Measurements from ENCODE around the gene CAPN3. TPM values are rescaled to one million over a fixed set of nuclear protein-coding genes. Genes with fewer than 3 reads are reported as not detected.

Gene CAPN3
- total RNA-seq, 1 donor from 2014 or later, result 23.8 TPM

GRCh38 chr15:42345504-42345903 lies 13.8 kb upstream of the CAPN3 start:
- Mint-ChIP-seq H3K27me3 (no peaks in the 10 kb centered on the region), H3K4me3 (no peak overlapping the region), H3K36me3 (ENCODE audit: low read depth) (peaks cover 84% of the 10 kb centered on the region), H3K4me1 (no peaks in the 10 kb centered on the region), H3K9me3 (no peaks in the 10 kb centered on the region), H3K27ac (no peak overlapping the region)
- intact Hi-C loops (cut with micrococcal nuclease), result no loop called here
- ChIA-PET CTCF (no interaction called here), POLR2A (no interaction called here)
- ATAC-seq (ENCODE audit: low read depth) (no peak), DNase-seq (no peak)
- TF ChIP-seq CTCF (IDR thresholded peaks at IDR 0.05), result no peak

GRCh38 chr15:42348083-42348482 lies 11.2 kb upstream of the CAPN3 start:
- H3K4me3 Mint-ChIP-seq, result no peak overlapping the region
- peaks cover 85% of the 10 kb centered on the region for H3K36me3 Mint-ChIP-seq (ENCODE audit: low read depth)
- no peaks in the 10 kb centered on the region for H3K4me1 Mint-ChIP-seq
- H3K9me3 Mint-ChIP-seq, result no peaks in the 10 kb centered on the region
- DNase-seq (no peak), ATAC-seq (ENCODE audit: low read depth) (no peak)
- intact Hi-C loops (cut with micrococcal nuclease), result no loop called here
- no peaks in the 10 kb centered on the region for H3K27me3 Mint-ChIP-seq
- TF ChIP-seq CTCF (IDR thresholded peaks at IDR 0.05), result no peak
- CTCF ChIA-PET, result no interaction called here
- H3K27ac Mint-ChIP-seq, result no peak overlapping the region
- POLR2A ChIA-PET, result no interaction called here

GRCh38 chr15:42349186-42349585 lies 10.1 kb upstream of the CAPN3 start:
- H3K9me3 Mint-ChIP-seq, result no peaks in the 10 kb centered on the region
- POLR2A ChIA-PET, result no interaction called here
- ATAC-seq (ENCODE audit: low read depth), result no peak
- TF ChIP-seq CTCF (IDR thresholded peaks at IDR 0.05), result no peak
- no peak for DNase-seq
- intact Hi-C loops (cut with micrococcal nuclease), result no loop called here
- H3K27me3 Mint-ChIP-seq, result no peaks in the 10 kb centered on the region
- H3K36me3 Mint-ChIP-seq (ENCODE audit: low read depth), result peaks cover 85% of the 10 kb centered on the region
- no peak overlapping the region for H3K27ac Mint-ChIP-seq
- H3K4me3 Mint-ChIP-seq, result no peak overlapping the region
- no peaks in the 10 kb centered on the region for H3K4me1 Mint-ChIP-seq
- CTCF ChIA-PET, result no interaction called here

- no peaks in the 10 kb centered on the region for H3K27me3 Mint-ChIP-seq
- ChIA-PET CTCF (no interaction called here), POLR2A (no interaction called here)
- intact Hi-C loops (cut with micrococcal nuclease), result no loop called here
- ATAC-seq (ENCODE audit: low read depth) (no peak), DNase-seq (no peak)
- H3K4me1 Mint-ChIP-seq, result no peaks in the 10 kb centered on the region
- no peak overlapping the region for H3K27ac Mint-ChIP-seq
- H3K9me3 Mint-ChIP-seq, result no peaks in the 10 kb centered on the region
- peaks cover 78% of the 10 kb centered on the region for H3K36me3 Mint-ChIP-seq (ENCODE audit: low read depth)
- no peak overlapping the region for H3K4me3 Mint-ChIP-seq
- TF ChIP-seq CTCF (IDR thresholded peaks at IDR 0.05), result no peak
Observed at GRCh38 chr15:42352401-42352800, 6.9 kb upstream of the CAPN3 start.

- Mint-ChIP-seq H3K36me3 (ENCODE audit: low read depth) (peaks cover 76% of the 10 kb centered on the region), H3K27ac (no peak overlapping the region), H3K4me1 (no peaks in the 10 kb centered on the region), H3K9me3 (no peaks in the 10 kb centered on the region), H3K27me3 (no peaks in the 10 kb centered on the region), H3K4me3 (no peak overlapping the region)
- intact Hi-C loops (cut with micrococcal nuclease), result no loop called here
- ATAC-seq (ENCODE audit: low read depth) (no peak), DNase-seq (no peak)
- no peak for TF ChIP-seq CTCF (IDR thresholded peaks at IDR 0.05)
- ChIA-PET CTCF (no interaction called here), POLR2A (no interaction called here)
Observed at GRCh38 chr15:42353061-42353460, 6.2 kb upstream of the CAPN3 start.

Measured in activated B cell treated with CpG ODN at 0.5 μM for 24 hours (primary cell).